Measurements from ENCODE around the gene BEND5.

Gene BEND5

GRCh38 chr1:48760857-48761256 lies 15.8 kb downstream of the BEND5 start:
- Histone ChIP-seq H3K4me3 (ENCODE audit: low read depth, low read length) (no peak overlapping the region), H3K27ac (ENCODE audit: extremely low read depth, low read depth, low read length) (no peak overlapping the region), H3K4me1 (ENCODE audit: control insufficient read depth, insufficient read depth, low read length) (no peaks in the 10 kb centered on the region), H3K36me3 (ENCODE audit: control insufficient read depth in 2 of 2, insufficient read depth in 1 of 2, low read length in 2 of 2) (peaks cover 4 to 44% of the 10 kb centered on the region in 2 experiments; a peak in 2 of 3 replicates), H3K9me3 (ENCODE audit: control insufficient read depth, insufficient read depth, low read depth, low read length) (no peaks in the 10 kb centered on the region)
- TF ChIP-seq ZNF704 (tag by site-specific recombination; IDR thresholded peaks at IDR 0.05) (no peak), ZNF843 (tag by site-specific recombination; IDR thresholded peaks at IDR 0.05) (no peak), ZNF624 (tag by site-specific recombination; IDR thresholded peaks at IDR 0.05) (no peak), TRIM28 (IDR thresholded peaks at IDR 0.05; ENCODE audit: borderline replicate concordance, low read length) (no peak), HOXC10 (CRISPR knock-in tag; IDR thresholded peaks at IDR 0.05) (no peak), ZNF354C (tag by site-specific recombination; IDR thresholded peaks at IDR 0.05; ENCODE audit: borderline replicate concordance, low read depth) (no peak), ZNF394 (tag by site-specific recombination; IDR thresholded peaks at IDR 0.05; ENCODE audit: borderline replicate concordance) (no peak), ZNF2 (tag by site-specific recombination; IDR thresholded peaks at IDR 0.05) (no peak), ELK4 (IDR thresholded peaks at IDR 0.05; ENCODE audit: borderline replicate concordance, low read depth, low read length) (no peak), KLF9 (tag by site-specific recombination; IDR thresholded peaks at IDR 0.05; ENCODE audit: low read depth) (no peak), REPIN1 (tag by site-specific recombination; IDR thresholded peaks at IDR 0.05; ENCODE audit: low read depth) (no peak), ZEB2 (tag by site-specific recombination; IDR thresholded peaks at IDR 0.05) (no peak), MZF1 (tag by site-specific recombination; IDR thresholded peaks at IDR 0.05; ENCODE audit: borderline replicate concordance) (no peak), ZBTB11 (tag by site-specific recombination; conservative IDR thresholded peaks at IDR 0.05; ENCODE audit: low read depth) (no peak), OSR2 (tag by site-specific recombination; IDR thresholded peaks at IDR 0.05) (no peak)
- ChIA-PET CTCF (interaction anchor here (0.6 kb wide), 1 partner anchor 396 kb away, joined by 3 read pairs; no protein-coding TSS in a partner anchor), POLR2A (no interaction called here)

GRCh38 chr1:48758976-48759375 lies 17.7 kb downstream of the BEND5 start:
- POLR2A ChIA-PET, result no interaction called here
- no peaks in the 10 kb centered on the region for H3K4me1 ChIP-seq (ENCODE audit: control insufficient read depth, insufficient read depth, low read length)
- no peak overlapping the region for H3K4me3 ChIP-seq (ENCODE audit: low read depth, low read length)
- CTCF ChIA-PET, result interaction anchor here (1.2 kb wide), 1 partner anchor 201 kb away, joined by 3 read pairs; no protein-coding TSS in a partner anchor
- H3K9me3 ChIP-seq (ENCODE audit: control insufficient read depth, insufficient read depth, low read depth, low read length), result no peaks in the 10 kb centered on the region
- H3K36me3 ChIP-seq (ENCODE audit: control insufficient read depth in 2 of 2, insufficient read depth in 1 of 2, low read length in 2 of 2), result peaks cover 4 to 50% of the 10 kb centered on the region in 2 experiments; a peak in 2 of 3 replicates
- no peak overlapping the region for H3K27ac ChIP-seq (ENCODE audit: extremely low read depth, low read depth, low read length)
- TF ChIP-seq SCRT1 (tag by site-specific recombination; IDR thresholded peaks at IDR 0.05; ENCODE audit: borderline replicate concordance), result no peak
- no peak for TF ChIP-seq ZNF169 (tag by site-specific recombination; IDR thresholded peaks at IDR 0.05)
- no peak for TF ChIP-seq ZBTB7A (tag by site-specific recombination; IDR thresholded peaks at IDR 0.05; ENCODE audit: low read depth)
- no peak for TF ChIP-seq ZNF202 (tag by site-specific recombination; IDR thresholded peaks at IDR 0.05; ENCODE audit: borderline replicate concordance)
- TF ChIP-seq ZNF529 (tag by site-specific recombination; IDR thresholded peaks at IDR 0.05; ENCODE audit: insufficient replicate concordance), result no peak
- no peak for TF ChIP-seq ZNF624 (tag by site-specific recombination; IDR thresholded peaks at IDR 0.05)
- no peak for TF ChIP-seq ZNF146 (tag by site-specific recombination; IDR thresholded peaks at IDR 0.05)
- TF ChIP-seq ZXDB (tag by site-specific recombination; IDR thresholded peaks at IDR 0.05), result no peak
- TF ChIP-seq ZNF350 (tag by site-specific recombination; IDR thresholded peaks at IDR 0.05), result no peak
- no peak for TF ChIP-seq ZNF214 (tag by site-specific recombination; IDR thresholded peaks at IDR 0.05; ENCODE audit: borderline replicate concordance)

Measured in HEK293 (cell line).